Loucy (cell line): Measurements from ENCODE around the gene MECR.

ENCODE experiments used
- H2AFZ ChIP-seq: fragments of 200-600 bp; sonication (generic); 2 replicates; pipeline ENCODE4 v1.6.0; 2016; ENCODE audit warnings: antibody characterized with exemption, mild to moderate bottlenecking, low read length, moderate library complexity
- H3F3A ChIP-seq: fragments of 200-600 bp; 2 replicates; pipeline ENCODE4 v1.6.0; 2016; ENCODE audit warnings: antibody characterized with exemption, low read depth, mild to moderate bottlenecking
- H3K27me3 ChIP-seq: fragments of 200-600 bp; sonication (generic); 2 replicates; pipeline ENCODE4 v1.6.1; 2014; ENCODE audit warnings: low read length, mild to moderate bottlenecking; ENCODE audit not compliant: insufficient read depth, poor library complexity, severe bottlenecking
- H3K36me3 ChIP-seq: fragments of 200-600 bp; sonication (generic); 2 replicates; pipeline ENCODE4 v1.6.1; 2016; ENCODE audit warnings: low read length; ENCODE audit not compliant: insufficient read depth
- H3K4me1 ChIP-seq: fragments of 200-600 bp; sonication (generic); 2 replicates; pipeline ENCODE4 v1.5.1; 2014; ENCODE audit warnings: low read length, mild to moderate bottlenecking; ENCODE audit not compliant: insufficient read depth, poor library complexity, severe bottlenecking
- H3K4me2 ChIP-seq: fragments of 200-600 bp; sonication (generic); 2 replicates; pipeline ENCODE4 v1.6.0; 2014; ENCODE audit warnings: antibody characterized with exemption, low read length, low read depth, mild to moderate bottlenecking; ENCODE audit not compliant: poor library complexity, severe bottlenecking
- H3K4me3 ChIP-seq: fragments of 200-600 bp; sonication (generic); 2 replicates; pipeline ENCODE4 v1.5.1; 2014; ENCODE audit warnings: low read length, mild to moderate bottlenecking, mixed read lengths; ENCODE audit not compliant: poor library complexity, severe bottlenecking
- H3K79me2 ChIP-seq: fragments of 200-600 bp; sonication (generic); 2 replicates; pipeline ENCODE4 v1.6.1; 2014; ENCODE audit warnings: low read length; ENCODE audit not compliant: insufficient read depth
- H3K9ac ChIP-seq: fragments of 200-600 bp; sonication (generic); 2 replicates; pipeline ENCODE4 v1.6.0; 2014; ENCODE audit warnings: mild to moderate bottlenecking, low read depth, low read length, moderate library complexity; ENCODE audit not compliant: poor library complexity, severe bottlenecking
- H3K9me2 ChIP-seq: fragments of 200-600 bp; sonication (generic); replicated peaks from 2 replicates; pipeline ENCODE4 v1.6.1; 2016; ENCODE audit warnings: low read depth, low read length, mixed read lengths
- H3K9me3 ChIP-seq: fragments of 200-600 bp; sonication (generic); 2 replicates; pipeline ENCODE4 v1.6.1; 2014; ENCODE audit warnings: mild to moderate bottlenecking, antibody characterized with exemption, low read length, low read depth; ENCODE audit not compliant: insufficient read depth
- H4K20me1 ChIP-seq: fragments of 200-600 bp; sonication (generic); 2 replicates; pipeline ENCODE4 v1.6.0; 2014; ENCODE audit warnings: antibody characterized with exemption, low read length, mild to moderate bottlenecking; ENCODE audit not compliant: insufficient read depth, poor library complexity, severe bottlenecking
- CTCF ChIP-seq: fragments of 200-600 bp; sonication (generic); conservative IDR thresholded peaks from 2 replicates; pipeline ENCODE4 v1.5.1; 2014; ENCODE audit warnings: mild to moderate bottlenecking, antibody characterized with exemption, low read length
- EZH2phosphoT487 ChIP-seq: fragments of 200-600 bp; IDR thresholded peaks from 2 replicates; pipeline ENCODE4 v1.6.1; 2018; ENCODE audit warnings: antibody characterized with exemption, mild to moderate bottlenecking, moderate library complexity, borderline replicate concordance

Gene MECR

DNA sequence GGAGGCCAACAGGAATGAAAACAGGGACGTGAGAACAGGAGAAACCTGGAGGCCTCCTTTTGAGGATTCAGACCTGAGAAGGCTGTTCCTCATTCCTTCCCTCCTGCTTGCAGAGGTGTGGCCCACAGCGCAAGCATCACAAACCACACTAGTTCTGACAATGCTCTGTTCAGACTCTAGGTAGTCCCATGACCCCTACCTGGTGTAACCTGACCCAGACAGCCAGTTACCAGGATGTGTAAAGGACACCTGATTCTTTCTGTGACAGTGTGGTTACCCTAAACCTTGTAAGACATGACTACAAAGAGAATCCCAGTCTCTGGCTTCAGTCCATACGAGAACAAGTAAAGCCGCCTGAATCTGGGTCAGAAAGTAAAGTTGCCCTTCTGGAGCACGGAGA is 3.2 kb downstream of the MECR start:
- no peaks in the 10 kb centered on the region for H3F3A ChIP-seq
- no peaks in the 10 kb centered on the region for H3K27me3 ChIP-seq
- H3K9me2 ChIP-seq = no peaks in the 10 kb centered on the region
- no peaks in the 10 kb centered on the region for H3K36me3 ChIP-seq
- peaks cover 9% of the 10 kb centered on the region for H3K79me2 ChIP-seq
- no peak overlapping the region for H2AFZ ChIP-seq
- no peaks in the 10 kb centered on the region for H3K9me3 ChIP-seq
- TF ChIP-seq CTCF = no peak
- TF ChIP-seq EZH2phosphoT487 = no peak
- H3K4me2 ChIP-seq = no peak overlapping the region
- H3K9ac ChIP-seq = no peak overlapping the region
- H4K20me1 ChIP-seq = no peaks in the 10 kb centered on the region
- no peak overlapping the region for H3K4me3 ChIP-seq
- H3K4me1 ChIP-seq = peaks cover 8% of the 10 kb centered on the region

DNA sequence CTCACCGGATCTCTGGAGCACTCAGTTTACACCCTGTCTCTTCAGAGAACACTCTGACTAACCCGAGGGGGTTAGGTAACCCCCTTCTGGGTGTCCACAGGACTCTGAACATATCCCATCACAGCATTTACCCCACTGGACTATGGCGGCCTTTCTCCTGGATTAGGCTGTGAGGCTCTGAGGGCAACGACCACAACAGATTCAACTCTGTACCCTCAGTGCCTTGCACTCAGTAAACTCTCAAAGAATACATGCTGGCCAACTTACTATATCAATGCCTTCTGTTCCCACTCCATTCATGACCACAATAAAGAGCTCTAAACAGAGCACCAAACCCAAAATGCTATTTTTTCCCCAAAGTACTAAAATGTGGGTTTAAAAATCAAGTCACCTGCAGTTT is 5.4 kb downstream of the MECR start:
- Histone ChIP-seq H4K20me1 (no peaks in the 10 kb centered on the region), H3K36me3 (no peaks in the 10 kb centered on the region), H3K27me3 (no peaks in the 10 kb centered on the region), H3K4me2 (no peak overlapping the region), H3K9me3 (no peaks in the 10 kb centered on the region), H3K79me2 (peaks cover 7% of the 10 kb centered on the region), H3K4me1 (peaks cover 8% of the 10 kb centered on the region), H3F3A (no peaks in the 10 kb centered on the region), H3K9me2 (no peaks in the 10 kb centered on the region), H3K4me3 (no peak overlapping the region), H3K9ac (no peak overlapping the region), H2AFZ (no peak overlapping the region)
- TF ChIP-seq CTCF (no peak), EZH2phosphoT487 (no peak)

GRCh38 chr1:29224356-29224837 is 6.3 kb downstream of the MECR start:
- H3F3A ChIP-seq = no peaks in the 10 kb centered on the region
- H3K4me1 ChIP-seq = peaks cover under 1% of the 10 kb centered on the region
- H3K4me2 ChIP-seq = no peak overlapping the region
- no peaks in the 10 kb centered on the region for H3K36me3 ChIP-seq
- no peaks in the 10 kb centered on the region for H3K27me3 ChIP-seq
- no peak overlapping the region for H3K9ac ChIP-seq
- no peaks in the 10 kb centered on the region for H4K20me1 ChIP-seq
- H3K9me3 ChIP-seq = no peaks in the 10 kb centered on the region
- H3K79me2 ChIP-seq = no peaks in the 10 kb centered on the region
- TF ChIP-seq EZH2phosphoT487 (no peak), CTCF (no peak)
- no peak overlapping the region for H3K4me3 ChIP-seq
- H2AFZ ChIP-seq = no peak overlapping the region
- no peaks in the 10 kb centered on the region for H3K9me2 ChIP-seq
